Common myeloid progenitor, CD34-positive (primary cell): ENCODE results near the gene TREH.

ENCODE experiments used
- CTCF ChIA-PET: fragments of 350-600 bp; sonication (Branson Sonifier 250); formaldehyde crosslinking; loops from one replicate; lab custom pipeline; 2021; ENCODE audit warnings: antibody characterized with exemption; lab: Charles Lee
- POLR2A ChIA-PET: fragments of 350-600 bp; sonication (Branson Sonifier 250); formaldehyde crosslinking; loops from one replicate; lab custom pipeline; 2021; ENCODE audit warnings: antibody characterized with exemption; lab: Charles Lee
- DNase-seq, 3 donors: peaks; one replicate each; pipeline versions ENCODE4 v3.0.0 to v3.0.0-alpha.2; 2013
- H3K27ac ChIP-seq, 2 experiments: 1 replicate in 1 of 2; 2 replicates in 1 of 2; pipeline ENCODE4 v1.7.0; 2013; ENCODE audit warnings: inconsistent platforms in 2 of 2, low read length in 2 of 2, mild to moderate bottlenecking in 2 of 2, low read depth in 1 of 2, moderate library complexity in 1 of 2; ENCODE audit not compliant: severe bottlenecking in 2 of 2, insufficient read depth in 1 of 2, poor library complexity in 1 of 2
- H3K27me3 ChIP-seq, 5 experiments: replicated peaks in 2 of 5; 1 replicate in 3 of 5; 2 replicates in 2 of 5; pipeline versions ENCODE4 v1.6.1 to v1.7.0; 2013; ENCODE audit warnings: low read length in 4 of 5, mild to moderate bottlenecking in 2 of 5, moderate library complexity in 2 of 5, inconsistent platforms in 1 of 5; ENCODE audit not compliant: insufficient read depth in 5 of 5, control insufficient read depth in 4 of 5
- H3K36me3 ChIP-seq, 4 experiments: 1 replicate in 2 of 4; 2 replicates in 2 of 4; pipeline versions ENCODE4 v1.6.1 to v1.7.0; 2013; ENCODE audit warnings: low read length in 3 of 4, control low read depth in 1 of 4, mild to moderate bottlenecking in 1 of 4; ENCODE audit not compliant: control insufficient read depth in 4 of 4, insufficient read depth in 4 of 4
- H3K4me1 ChIP-seq, 4 experiments: 1 replicate in 3 of 4; 2 replicates in 1 of 4; pipeline versions ENCODE4 v1.6.1 to v1.7.1; 2013; ENCODE audit warnings: low read length in 3 of 4, mild to moderate bottlenecking in 3 of 4, control low read depth in 1 of 4, inconsistent platforms in 1 of 4, moderate library complexity in 1 of 4; ENCODE audit not compliant: control insufficient read depth in 4 of 4, insufficient read depth in 4 of 4; ENCODE audit errors: control extremely low read depth in 1 of 4
- H3K4me3 ChIP-seq, 7 experiments: 1 replicate in 4 of 7; 2 replicates in 3 of 7; pipeline versions ENCODE4 v1.5.1 to v1.7.0; 2013; ENCODE audit warnings: mild to moderate bottlenecking in 7 of 7, low read length in 6 of 7, moderate library complexity in 6 of 7, inconsistent platforms in 2 of 7, low read depth in 2 of 7, control low read depth in 1 of 7; ENCODE audit not compliant: insufficient read depth in 4 of 7, control insufficient read depth in 1 of 7; ENCODE audit errors: extremely low read depth in 1 of 7
- H3K9me3 ChIP-seq, 5 experiments: 1 replicate in 4 of 5; 2 replicates in 1 of 5; pipeline versions ENCODE4 v1.6.1 to v1.7.1; 2013; ENCODE audit warnings: low read length in 4 of 5, mild to moderate bottlenecking in 2 of 5, inconsistent platforms in 1 of 5, low read depth in 1 of 5, moderate library complexity in 1 of 5; ENCODE audit not compliant: control insufficient read depth in 4 of 5, insufficient read depth in 2 of 5; ENCODE audit errors: control extremely low read depth in 1 of 5
- WGBS: methylation state at CpG from one replicate; pipeline ENCODE4 v1.1.5; 2013; ENCODE audit not compliant: insufficient coverage; 5-methylcytosine and 5-hydroxymethylcytosine counted together

The TREH gene

GRCh38 chr11:118644496-118644895 lies 35.0 kb downstream of the TREH start:
- H3K9me3 ChIP-seq: no peaks in the 10 kb centered on the region
- no peak for DNase-seq
- no peaks in the 10 kb centered on the region for H3K4me1 ChIP-seq
- ChIA-PET POLR2A (interaction anchor here (0.9 kb wide), 1 partner anchor 9 kb away, joined by 3 read pairs; no protein-coding TSS in a partner anchor), CTCF (interaction anchor here (0.7 to 2.1 kb wide), 6 partner anchors 8 to 51 kb away, joined by 3 to 9 read pairs (median 4); no protein-coding TSS in a partner anchor)
- no peaks in the 10 kb centered on the region for H3K36me3 ChIP-seq
- WGBS: 98% methylated on average over 6 of the region's 10 CpGs
- H3K27ac ChIP-seq: no peak overlapping the region
- H3K4me3 ChIP-seq: no peak overlapping the region
- H3K27me3 ChIP-seq: no peaks in the 10 kb centered on the region

- Histone ChIP-seq H3K4me3 (no peak overlapping the region), H3K27ac (no peak overlapping the region), H3K9me3 (no peaks in the 10 kb centered on the region), H3K36me3 (no peaks in the 10 kb centered on the region), H3K27me3 (no peaks in the 10 kb centered on the region), H3K4me1 (no peaks in the 10 kb centered on the region)
- WGBS: 97% methylated on average over 7 of the region's 7 CpGs
- POLR2A ChIA-PET: interaction anchor here (0.9 kb wide), 1 partner anchor 8 kb away, joined by 3 read pairs; no protein-coding TSS in a partner anchor
- CTCF ChIA-PET: interaction anchor here (0.7 to 1.1 kb wide), 2 partner anchors 11 to 48 kb away, joined by 3 to 4 read pairs; no protein-coding TSS in a partner anchor
- DNase-seq: no peak
Measured at GRCh38 chr11:118643995-118644345, 35.5 kb downstream of the TREH start.

- no peak for DNase-seq
- Histone ChIP-seq H3K4me3 (no peak overlapping the region), H3K36me3 (no peaks in the 10 kb centered on the region), H3K4me1 (no peaks in the 10 kb centered on the region), H3K27me3 (no peaks in the 10 kb centered on the region), H3K27ac (no peak overlapping the region), H3K9me3 (no peaks in the 10 kb centered on the region)
- POLR2A ChIA-PET: no interaction called here
- CTCF ChIA-PET: interaction anchor here (1.1 to 1.3 kb wide), 4 partner anchors 10 to 48 kb away, joined by 3 to 7 read pairs (median 4); no protein-coding TSS in a partner anchor
- 93% methylated on average over 5 of the region's 11 CpGs for WGBS
Measured at GRCh38 chr11:118643142-118643994, 36.1 kb downstream of the TREH start.

- no peak overlapping the region for H3K4me3 ChIP-seq
- H3K27me3 ChIP-seq: no peaks in the 10 kb centered on the region
- POLR2A ChIA-PET: no interaction called here
- H3K36me3 ChIP-seq: no peaks in the 10 kb centered on the region
- WGBS: 91% methylated on average over 11 of the region's 11 CpGs
- CTCF ChIA-PET: interaction anchor here (1.5 to 2.4 kb wide), 4 partner anchors 14 to 47 kb away, joined by 4 to 10 read pairs (median 8); no protein-coding TSS in a partner anchor
- no peaks in the 10 kb centered on the region for H3K4me1 ChIP-seq
- no peak overlapping the region for H3K27ac ChIP-seq
- DNase-seq: no peak
- H3K9me3 ChIP-seq: no peaks in the 10 kb centered on the region
Measured at GRCh38 chr11:118641397-118642019, 37.9 kb downstream of the TREH start.

GRCh38 chr11:118640332-118641154 lies 38.9 kb downstream of the TREH start:
- POLR2A ChIA-PET: no interaction called here
- H3K4me1 ChIP-seq: no peaks in the 10 kb centered on the region
- no peak overlapping the region for H3K27ac ChIP-seq
- no peak overlapping the region for H3K4me3 ChIP-seq
- CTCF ChIA-PET: interaction anchor here (1.1 to 3.1 kb wide), 7 partner anchors 13 to 59 kb away, joined by 3 to 12 read pairs (median 5); no protein-coding TSS in a partner anchor
- 94% methylated on average over 5 of the region's 5 CpGs for WGBS
- H3K36me3 ChIP-seq: no peaks in the 10 kb centered on the region
- H3K9me3 ChIP-seq: no peaks in the 10 kb centered on the region
- no peaks in the 10 kb centered on the region for H3K27me3 ChIP-seq
- peak in 2 of 3 donors; percentile 20 to 22 for DNase-seq

- 100% methylated on average over 3 of the region's 4 CpGs for WGBS
- no peaks in the 10 kb centered on the region for H3K36me3 ChIP-seq
- no peaks in the 10 kb centered on the region for H3K9me3 ChIP-seq
- no peak overlapping the region for H3K4me3 ChIP-seq
- POLR2A ChIA-PET: no interaction called here
- H3K27me3 ChIP-seq: no peaks in the 10 kb centered on the region
- no peak for DNase-seq
- H3K27ac ChIP-seq: no peak overlapping the region
- H3K4me1 ChIP-seq: no peaks in the 10 kb centered on the region
- CTCF ChIA-PET: interaction anchor here (1.1 to 3.1 kb wide), 7 partner anchors 13 to 59 kb away, joined by 3 to 12 read pairs (median 5); no protein-coding TSS in a partner anchor
Measured at GRCh38 chr11:118639899-118640298, 39.6 kb downstream of the TREH start.
